Measurements from ENCODE around the gene DNMBP. TPM values are rescaled to one million over a fixed set of nuclear protein-coding genes. Genes with fewer than 3 reads are reported as not detected.

The DNMBP gene
- total and polyA plus RNA-seq, 2 of the 8 experiments (the other 6 are each of a cell fraction or from before 2014, with no cell fraction given) = 19.1 to 26.4 TPM

- Histone ChIP-seq H2BK20ac (ENCODE audit: low read length) (no peak overlapping the region), H3K56ac (replicated peaks; ENCODE audit: insufficient read length, low read depth, low read length) (no peak overlapping the region), H4K20me1 (replicated peaks in 1 of 2; ENCODE audit: control insufficient read depth in 1 of 2, insufficient read depth in 2 of 2, low read length in 2 of 2) (no peaks in the 10 kb centered on the region), H3K4ac (replicated peaks; ENCODE audit: insufficient read length, low read depth, low read length) (no peak overlapping the region), H2AK5ac (ENCODE audit: low read depth, low read length) (no peak overlapping the region), H3K4me1 (replicated peaks in 1 of 4; ENCODE audit: control insufficient read depth in 3 of 4, insufficient read depth in 4 of 4, low read length in 3 of 4) (no peaks in the 10 kb centered on the region; a peak in 1 of 7 replicates), H3K79me2 (ENCODE audit: control insufficient read depth in 1 of 2, insufficient read depth in 2 of 2, low read length in 2 of 2) (no peaks in the 10 kb centered on the region), H3K4me2 (ENCODE audit: insufficient read depth in 1 of 2, low read depth in 2 of 2, low read length in 2 of 2) (no peak overlapping the region), H3K79me1 (ENCODE audit: low read depth, low read length) (peaks cover 2% of the 10 kb centered on the region; the same call in 1 of the 2 replicates), H2BK15ac (ENCODE audit: low read length) (no peak overlapping the region), H2BK5ac (ENCODE audit: low read depth, low read length) (no peak overlapping the region), H2BK12ac (ENCODE audit: low read depth, low read length) (no peak overlapping the region), H2AFZ (ENCODE audit: low read length) (no peak overlapping the region), H3K4me3 (ENCODE audit: extremely low read depth in 1 of 4, insufficient read depth in 2 of 4, low read depth in 3 of 4, low read length in 4 of 4) (no peak overlapping the region), H3K9ac (replicated peaks in 1 of 4; ENCODE audit: extremely low read depth in 1 of 4, low read depth in 3 of 4, low read length in 3 of 4) (no peak overlapping the region), H3K36me3 (ENCODE audit: control insufficient read depth in 2 of 4, insufficient read depth in 4 of 4, low read length in 3 of 4) (no peaks in the 10 kb centered on the region), H3K18ac (ENCODE audit: extremely low read depth, low read length) (no peak overlapping the region), H4K5ac (ENCODE audit: insufficient read length, low read depth, low read length) (no peak overlapping the region), H3K27me3 (replicated peaks in 1 of 4; ENCODE audit: control insufficient read depth in 3 of 4, extremely low read depth in 1 of 4, insufficient read depth in 3 of 4, low read length in 3 of 4) (no peaks in the 10 kb centered on the region), H2BK120ac (replicated peaks; ENCODE audit: low read depth, low read length) (no peak overlapping the region), H3K9me3 (ENCODE audit: insufficient read depth in 2 of 2, low read depth in 1 of 2, low read length in 1 of 2) (no peaks in the 10 kb centered on the region), H3K23ac (ENCODE audit: insufficient read length) (no peak overlapping the region), H3K23me2 (ENCODE audit: low read depth, low read length) (no peaks in the 10 kb centered on the region), H3K14ac (ENCODE audit: insufficient read length) (no peak overlapping the region), H3K27ac (ENCODE audit: low read depth, low read length) (no peak overlapping the region), H4K8ac (ENCODE audit: extremely low read depth, insufficient read depth, low read length) (no peak overlapping the region), H4K91ac (replicated peaks; ENCODE audit: insufficient read length, low read length) (no peak overlapping the region)
- DNase-seq (ENCODE audit: low read depth in 1 of 2, low spot score in 2 of 2) (no peak), FAIRE-seq (no peak)
- POLR2A ChIA-PET (ENCODE audit: partially characterized antibody) = interaction anchor here (0.7 to 1.7 kb wide), 4 partner anchors 11 to 81 kb away, joined by 3 to 4 read pairs (median 3); no protein-coding TSS in a partner anchor
- CTCF ChIA-PET (ENCODE audit: partially characterized antibody) = interaction anchor here (0.6 to 8.9 kb wide), 4 partner anchors 15 to 145 kb away, joined by 3 to 57 read pairs (median 5); partner anchors contain the start of gene DNMBP
- WGBS, 2 experiments (ENCODE audit: extremely low coverage in 1 of 2, insufficient coverage in 1 of 2, insufficient read length in 1 of 2, insufficient replicate concordance in 2 of 2, low coverage in 1 of 2, low lambda C conversion rate in 2 of 2, missing lambda C conversion rate in 1 of 2) = 87% methylated on average over 8 of the region's 8 CpGs; no CpG with 5 or more reads in 1 of the 2 experiments
- TF ChIP-seq TEAD4 (IDR thresholded peaks at IDR 0.05; ENCODE audit: low read depth, low read length) = no peak
- TF ChIP-seq CTCF (IDR thresholded peaks at IDR 0.05; ENCODE audit: control extremely low read depth in 1 of 3, insufficient read depth in 1 of 3, low read depth in 1 of 3, low read length in 3 of 3) = no peak
- no peak for TF ChIP-seq NANOG (IDR thresholded peaks at IDR 0.05; ENCODE audit: insufficient read depth, low read depth, low read length, poor library complexity, severe bottlenecking)
- TF ChIP-seq CBX5 (IDR thresholded peaks at IDR 0.05; ENCODE audit: low read depth, low read length) = no peak
- no peak for TF ChIP-seq POU5F1 (IDR thresholded peaks at IDR 0.05; ENCODE audit: low read depth, low read length)
These were observed 15.8 kb downstream of the DNMBP start for GRCh38 chr10:99993701-99994689.

All from H1 (cell line).